Measurements from ENCODE around the gene C2orf92.
"Not testable (repeated sequence)": the region's sequence is repeated elsewhere in the genome, so short reads cannot be mapped to it uniquely, and the experiment has no call there.

C2orf92 gene

GRCh38 chr2:97669448-97669847 lies at the start of gene C2orf92:
C2orf92 (plus strand) TSS chr2:97669713; CDS start chr2:97669789, 76 bp downstream.
- DNase-seq (ENCODE audit: low read depth): no peak

GRCh38 chr2:97620492-97620891 lies 49.0 kb upstream of the C2orf92 start:
- DNase-seq (ENCODE audit: low read depth): not testable (repeated sequence)

- DNase-seq (ENCODE audit: low read depth): not testable (repeated sequence)
Measured at GRCh38 chr2:97622976-97623375, 46.5 kb upstream of the C2orf92 start.

- DNase-seq (ENCODE audit: low read depth): not testable (repeated sequence)
Measured at GRCh38 chr2:97625354-97626048, 44.0 kb upstream of the C2orf92 start.

GRCh38 chr2:97626049-97626430 lies 43.5 kb upstream of the C2orf92 start:
- not testable (repeated sequence) for DNase-seq (ENCODE audit: low read depth)

- DNase-seq (ENCODE audit: low read depth): no peak
Measured at GRCh38 chr2:97644023-97644717, 25.3 kb upstream of the C2orf92 start.

GRCh38 chr2:97645112-97645694 lies 24.3 kb upstream of the C2orf92 start:
- no peak for DNase-seq (ENCODE audit: low read depth)

GRCh38 chr2:97645695-97646629 lies 23.6 kb upstream of the C2orf92 start, which contains the start of gene COX5B:
COX5B (plus strand) TSS chr2:97646062; CDS start chr2:97646087, 25 bp downstream.
- peak; percentile 99 for DNase-seq (ENCODE audit: low read depth)

- no peak for DNase-seq (ENCODE audit: low read depth)
Measured at GRCh38 chr2:97646977-97647376, 22.5 kb upstream of the C2orf92 start.

- DNase-seq (ENCODE audit: low read depth): no peak
Measured at GRCh38 chr2:97651114-97651513, 18.4 kb upstream of the C2orf92 start.

GRCh38 chr2:97653473-97653872 lies 16.0 kb upstream of the C2orf92 start:
- DNase-seq (ENCODE audit: low read depth): no peak

- no peak for DNase-seq (ENCODE audit: low read depth)
Measured at GRCh38 chr2:97653874-97654273, 15.6 kb upstream of the C2orf92 start.

- DNase-seq (ENCODE audit: low read depth): no peak
Measured at GRCh38 chr2:97654309-97654708, 15.2 kb upstream of the C2orf92 start.

- DNase-seq (ENCODE audit: low read depth): no peak
Measured at GRCh38 chr2:97654791-97655190, 14.7 kb upstream of the C2orf92 start.

- no peak for DNase-seq (ENCODE audit: low read depth)
Measured at GRCh38 chr2:97656129-97656755, 13.3 kb upstream of the C2orf92 start.

GRCh38 chr2:97656905-97657587 lies 12.5 kb upstream of the C2orf92 start:
- DNase-seq (ENCODE audit: low read depth): no peak

GRCh38 chr2:97657986-97658690 lies 11.4 kb upstream of the C2orf92 start:
- DNase-seq (ENCODE audit: low read depth): no peak

- no peak for DNase-seq (ENCODE audit: low read depth)
Measured at GRCh38 chr2:97658691-97659157, 10.8 kb upstream of the C2orf92 start.

GRCh38 chr2:97659256-97660043 lies 10.1 kb upstream of the C2orf92 start:
- DNase-seq (ENCODE audit: low read depth): no peak

All from activated T-cell treated with anti-CD3 and anti-CD28 coated beads for 24 hours (primary cell).